HG03571 (cell line): ENCODE measurements around the gene GREM2.

Source experiments
- ATAC-seq: cut with Tn5 transposase; IDR thresholded peaks from one replicate; pipeline ENCODE4 v1.9.1; 2021; ENCODE audit not compliant: unreplicated experiment

The GREM2 gene

GRCh38 chr1:240501115-240501514 lies 110.8 kb downstream of the GREM2 start:
- ATAC-seq = no peak

DNA sequence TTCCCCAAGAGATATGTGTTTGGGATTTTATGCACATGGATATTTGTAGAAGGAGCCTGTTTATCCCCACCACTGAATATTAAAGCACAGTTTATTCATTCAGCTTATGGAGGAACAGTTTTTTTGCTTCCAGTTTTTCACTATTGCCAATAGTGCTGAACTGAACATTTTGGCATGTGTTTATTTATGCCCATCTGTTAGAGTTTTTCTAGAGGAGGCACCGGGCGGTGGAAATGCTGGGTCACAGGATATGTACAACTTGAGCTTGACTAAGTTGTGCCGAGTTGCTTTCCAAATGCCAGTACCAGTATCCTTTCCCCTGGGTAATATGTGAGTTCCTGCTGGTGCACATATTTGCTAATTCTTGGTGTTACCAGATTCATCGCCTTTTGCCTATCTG lies 111.3 kb downstream of the GREM2 start:
- ATAC-seq = no peak

GRCh38 chr1:240499012-240499411 lies 112.9 kb downstream of the GREM2 start:
- ATAC-seq = no peak

- ATAC-seq = no peak
Measured at GRCh38 chr1:240498335-240498734, 113.6 kb downstream of the GREM2 start.

DNA sequence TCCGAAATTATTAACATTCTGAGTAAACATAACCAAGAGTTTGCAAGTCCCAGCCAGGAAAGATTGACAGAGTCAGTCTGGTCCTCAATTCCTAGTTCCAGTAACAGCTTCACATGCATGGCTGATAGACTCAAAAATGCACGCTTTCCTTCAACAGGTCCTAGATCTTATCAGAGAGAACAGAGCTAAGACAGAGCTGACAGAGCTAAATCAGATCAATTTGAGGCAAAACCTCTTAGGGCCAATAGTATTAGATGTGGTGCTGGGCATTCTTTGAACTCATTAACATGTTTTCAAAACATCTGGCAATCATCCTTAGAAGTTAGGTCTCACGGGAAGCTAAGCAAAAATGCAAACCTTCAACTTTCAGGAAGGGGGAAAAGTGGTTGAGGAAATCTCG lies 114.0 kb downstream of the GREM2 start:
- ATAC-seq = no peak

DNA sequence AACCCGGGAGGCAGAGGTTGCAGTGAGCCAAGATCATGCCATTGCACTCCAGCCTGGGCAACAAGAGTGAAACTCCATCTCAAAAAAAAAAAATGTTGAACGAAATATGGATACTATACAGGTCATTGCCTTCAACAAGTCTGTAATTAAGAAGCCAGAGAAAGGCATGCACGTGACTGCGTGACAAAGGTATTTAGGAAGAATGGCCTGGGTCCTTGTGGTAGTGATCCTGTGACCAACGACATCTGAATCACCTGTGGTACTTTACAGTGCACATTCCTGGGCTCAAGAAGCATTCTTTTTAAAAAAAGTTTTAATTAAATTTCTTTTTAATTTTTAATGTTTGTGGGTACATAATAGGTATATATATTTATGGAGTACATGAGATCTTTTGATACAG lies 115.0 kb downstream of the GREM2 start:
- no peak for ATAC-seq

GRCh38 chr1:240496356-240496755 lies 115.6 kb downstream of the GREM2 start:
- ATAC-seq = no peak

DNA sequence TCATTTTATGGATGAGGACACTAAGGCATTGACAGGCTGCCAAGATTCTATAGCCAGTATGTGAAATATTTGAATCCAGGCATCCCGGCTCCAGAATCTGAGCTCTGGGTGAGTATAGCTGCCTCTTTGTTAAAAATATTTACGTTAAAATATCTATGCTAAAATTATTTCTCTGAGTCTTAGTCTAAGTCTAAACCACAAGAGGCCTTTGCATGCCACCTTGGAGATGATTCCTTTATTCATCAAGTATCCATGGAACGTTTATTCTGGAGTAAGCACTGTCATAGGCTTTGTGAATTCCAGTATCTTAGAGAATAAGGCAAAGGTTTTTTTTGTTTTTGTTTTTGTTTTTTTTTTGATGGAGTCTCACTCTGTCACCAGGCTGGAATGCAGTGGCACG lies 116.4 kb downstream of the GREM2 start:
- no peak for ATAC-seq

- no peak for ATAC-seq
Measured at GRCh38 chr1:240492832-240493440, 119.0 kb downstream of the GREM2 start.

GRCh38 chr1:240491796-240492195 lies 120.2 kb downstream of the GREM2 start:
- ATAC-seq = no peak

DNA sequence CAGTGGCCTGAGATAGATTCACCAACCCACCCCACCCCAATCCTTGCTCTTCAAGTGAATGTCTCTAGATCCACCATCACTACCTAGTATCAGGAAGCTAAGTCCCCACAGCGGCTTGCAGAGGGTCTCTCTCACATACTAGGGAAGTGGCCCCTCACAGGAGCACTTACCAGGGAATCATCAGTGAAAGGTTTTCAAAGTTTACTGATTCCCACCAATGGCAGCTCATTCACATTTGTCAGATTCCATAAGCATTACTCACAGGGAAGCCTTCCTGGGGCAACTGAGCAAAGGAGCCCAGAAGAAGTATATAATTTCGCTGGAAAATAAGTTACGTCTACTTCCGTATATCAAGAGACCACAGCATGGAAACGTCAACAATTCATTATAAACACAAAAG lies 120.8 kb downstream of the GREM2 start:
- ATAC-seq = no peak

- no peak for ATAC-seq
Measured at GRCh38 chr1:240487493-240487892, 124.5 kb downstream of the GREM2 start.

DNA sequence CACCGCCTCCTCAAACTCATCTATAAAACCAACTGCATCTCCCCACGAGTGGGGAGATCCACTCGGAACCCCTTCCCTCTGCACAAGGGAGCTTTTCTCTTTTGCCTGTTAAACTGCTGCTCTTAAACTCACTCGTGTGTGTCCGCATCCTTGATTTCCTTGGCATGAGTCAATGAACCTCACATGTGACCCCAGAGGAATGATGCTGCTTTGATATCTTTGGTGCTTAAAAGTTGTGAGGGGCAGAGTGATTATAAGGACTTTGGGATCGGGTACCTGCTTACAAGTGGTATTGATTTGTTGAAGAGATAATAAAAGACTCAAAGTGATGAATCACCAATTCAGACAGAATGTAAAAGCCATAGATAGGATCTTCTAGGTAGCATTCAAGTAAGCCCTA lies 125.3 kb downstream of the GREM2 start:
- no peak for ATAC-seq

GRCh38 chr1:240484804-240485443 lies 127.0 kb downstream of the GREM2 start:
- no peak for ATAC-seq

- ATAC-seq = no peak
Measured at GRCh38 chr1:240478536-240478935, 133.4 kb downstream of the GREM2 start.

GRCh38 chr1:240475832-240476231 lies 136.1 kb downstream of the GREM2 start:
- ATAC-seq = no peak

DNA sequence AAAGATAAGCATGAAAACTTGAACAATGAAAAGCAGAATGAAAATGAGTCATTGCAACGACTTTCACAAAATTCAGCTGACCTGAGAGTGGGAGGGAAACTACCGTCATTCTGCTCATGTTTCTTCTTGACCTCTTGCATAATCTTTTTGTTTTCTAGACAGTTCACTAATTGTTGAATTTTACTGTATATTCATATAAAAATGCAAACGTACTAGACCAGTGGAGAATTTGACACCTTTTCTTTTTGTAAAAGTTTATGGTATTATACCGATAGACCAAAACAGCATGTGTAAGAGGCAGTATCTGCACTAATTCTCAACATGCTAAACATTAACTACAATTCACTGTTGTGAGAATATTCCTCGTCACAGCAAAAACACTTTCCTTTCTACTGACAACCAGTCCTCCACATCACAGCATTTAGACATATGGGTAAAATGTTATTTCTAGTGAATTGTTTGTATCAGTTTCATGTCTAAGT lies 137.8 kb downstream of the GREM2 start:
- ATAC-seq = no peak

GRCh38 chr1:240468656-240469055 lies 143.3 kb downstream of the GREM2 start:
- ATAC-seq = no peak

- no peak for ATAC-seq
Measured at GRCh38 chr1:240467895-240468294, 144.1 kb downstream of the GREM2 start.

DNA sequence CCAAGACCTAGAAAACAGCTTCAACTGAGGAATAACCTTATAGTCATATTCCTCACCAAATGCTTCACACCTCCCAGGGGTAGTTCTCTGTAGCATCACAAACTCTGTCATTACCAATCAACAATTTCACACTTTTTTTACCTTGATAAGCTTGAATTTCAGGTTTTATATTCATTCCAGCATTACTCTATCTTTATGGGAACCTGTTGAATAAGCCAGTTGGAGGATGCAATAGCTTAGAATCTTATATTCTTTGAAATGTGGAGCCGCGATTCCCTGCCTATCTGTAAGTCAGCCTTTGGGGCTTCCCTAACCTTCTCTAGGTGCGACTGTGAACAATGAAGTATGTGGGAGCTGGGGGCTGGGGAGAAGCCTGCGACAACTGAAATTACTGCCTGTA lies 145.4 kb downstream of the GREM2 start:
- no peak for ATAC-seq

DNA sequence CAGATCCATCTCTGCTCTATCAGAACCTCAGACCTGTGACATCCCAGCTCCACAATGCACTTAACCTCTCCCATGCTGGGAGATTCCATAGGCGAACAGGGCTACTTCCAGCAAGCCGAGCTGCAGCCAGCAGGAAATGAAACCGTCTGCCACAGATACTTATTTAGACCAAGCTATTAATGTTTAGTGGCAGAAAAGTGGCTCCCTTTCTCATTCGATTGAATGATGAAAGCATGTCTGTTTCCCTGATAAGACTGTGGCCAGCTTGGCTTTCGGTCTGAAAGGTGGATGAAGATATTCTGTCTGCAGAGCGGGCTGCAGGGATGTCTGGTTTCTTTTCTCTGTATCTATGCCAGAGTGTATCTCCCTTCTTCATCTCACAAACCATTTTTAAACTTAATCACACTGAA lies 146.4 kb downstream of the GREM2 start:
- ATAC-seq = no peak

- ATAC-seq = no peak
Measured at GRCh38 chr1:240464099-240464498, 147.9 kb downstream of the GREM2 start.
